ENCODE measurements around the gene TOGARAM2.

GRCh38 chr2:29060441-29060840 is 79.3 kb downstream of the TOGARAM2 start:
- TF ChIP-seq YY1 (IDR thresholded peaks at IDR 0.05; ENCODE audit: insufficient read depth, insufficient read length), result no peak
- TF ChIP-seq ZNF274 (IDR thresholded peaks at IDR 0.05; ENCODE audit: low read depth, low read length), result no peak
- no peak for TF ChIP-seq SUZ12 (IDR thresholded peaks at IDR 0.05; ENCODE audit: extremely low read depth, insufficient read depth, insufficient read length)
